Brain pericyte (primary cell): ENCODE measurements around the gene SLC1A3.
"Not testable (repeated sequence)": the region's sequence is repeated elsewhere in the genome, so short reads cannot be mapped to it uniquely, and the experiment has no call there.

Source experiments
- DNase-seq: peaks from one replicate; pipeline ENCODE4 v3.0.0-alpha.2; 2012; ENCODE audit warnings: low read depth, low spot score

Gene SLC1A3

DNA sequence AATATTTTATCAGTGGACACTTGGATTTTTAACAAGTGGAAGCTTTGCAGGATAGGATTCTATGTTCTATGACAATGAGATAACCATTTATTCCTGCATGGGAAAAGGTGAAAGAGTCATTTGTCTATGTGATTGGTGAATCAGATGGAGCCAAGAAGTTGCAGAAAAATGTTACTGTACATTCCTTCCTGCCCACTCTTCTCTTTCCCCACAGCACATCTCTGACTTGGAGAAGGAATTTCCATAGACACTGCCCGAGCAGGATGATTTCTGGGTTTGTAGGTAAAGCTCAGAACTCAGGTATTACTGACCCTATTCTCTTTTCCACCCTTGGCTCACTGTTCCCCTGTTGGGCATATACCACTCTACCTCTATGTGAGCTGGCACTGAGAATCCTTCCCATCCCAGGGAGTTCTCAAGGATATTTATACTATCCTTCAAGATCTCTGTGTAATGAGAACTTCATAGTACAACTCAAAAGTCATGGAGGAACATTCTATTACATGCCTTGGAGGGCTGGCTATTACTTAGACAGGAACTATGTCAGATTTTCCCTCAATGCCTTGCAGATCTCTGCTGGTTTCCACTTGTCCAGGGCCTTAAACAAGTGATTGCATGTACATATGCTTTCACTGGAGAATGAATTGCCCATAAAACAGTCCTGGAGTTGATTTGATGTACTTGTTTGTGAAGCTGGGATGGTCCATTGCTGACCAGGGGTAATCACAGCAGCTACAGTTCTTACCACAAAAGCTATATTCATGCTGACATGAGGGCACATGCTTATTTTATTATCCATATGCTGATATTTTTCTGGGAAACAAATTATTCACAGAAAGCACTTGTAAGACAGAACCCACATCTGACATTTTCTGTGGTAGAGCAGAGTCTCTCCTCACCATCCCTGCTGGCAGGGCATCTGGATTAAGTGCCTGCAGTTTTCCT lies 24.1 kb downstream of the SLC1A3 start:
- no peak for DNase-seq

DNA sequence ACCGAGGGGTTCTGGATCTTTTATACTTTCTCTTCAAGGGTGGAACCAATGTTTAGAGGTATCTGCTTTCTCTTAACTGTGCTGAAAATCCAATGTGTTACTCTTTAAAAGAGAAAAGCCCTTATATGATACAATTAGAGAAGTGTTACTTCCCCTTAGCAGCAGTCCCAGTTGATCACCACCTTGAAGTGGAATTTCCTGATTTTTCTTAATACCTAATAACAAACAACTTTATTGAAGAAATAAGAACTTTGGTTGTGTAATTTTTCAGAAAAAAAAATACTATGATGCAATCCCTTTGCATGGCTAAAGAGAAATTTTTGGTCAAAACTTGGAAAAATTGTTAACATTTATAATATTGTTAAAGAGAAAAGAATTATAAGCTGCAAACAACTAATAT lies 24.7 kb downstream of the SLC1A3 start:
- no peak for DNase-seq

- no peak for DNase-seq
Measured at GRCh38 chr5:36631620-36632362, 25.4 kb downstream of the SLC1A3 start.

GRCh38 chr5:36632363-36632664 lies 25.9 kb downstream of the SLC1A3 start:
- no peak for DNase-seq

GRCh38 chr5:36635721-36636390 lies 29.4 kb downstream of the SLC1A3 start:
- DNase-seq: no peak

DNA sequence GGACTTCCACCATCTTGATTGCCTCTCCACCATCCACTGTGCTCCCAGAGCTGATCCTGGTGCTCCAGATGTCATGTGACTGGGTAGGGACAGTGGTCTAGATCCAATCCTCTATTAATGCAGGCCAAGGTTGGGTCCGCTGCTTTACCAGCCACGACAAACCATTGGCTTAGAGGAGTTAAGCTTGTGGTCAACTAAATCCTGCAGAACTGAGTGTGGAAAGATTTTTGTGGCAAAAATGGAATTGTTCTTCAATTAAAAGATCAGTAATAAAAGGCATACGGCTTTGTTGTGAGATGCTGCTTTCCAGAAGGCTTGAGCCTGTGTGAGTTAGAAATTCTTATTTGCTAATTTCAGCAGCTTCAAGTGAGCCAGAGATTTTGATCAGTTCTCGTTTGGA lies 30.7 kb downstream of the SLC1A3 start:
- no peak for DNase-seq

DNA sequence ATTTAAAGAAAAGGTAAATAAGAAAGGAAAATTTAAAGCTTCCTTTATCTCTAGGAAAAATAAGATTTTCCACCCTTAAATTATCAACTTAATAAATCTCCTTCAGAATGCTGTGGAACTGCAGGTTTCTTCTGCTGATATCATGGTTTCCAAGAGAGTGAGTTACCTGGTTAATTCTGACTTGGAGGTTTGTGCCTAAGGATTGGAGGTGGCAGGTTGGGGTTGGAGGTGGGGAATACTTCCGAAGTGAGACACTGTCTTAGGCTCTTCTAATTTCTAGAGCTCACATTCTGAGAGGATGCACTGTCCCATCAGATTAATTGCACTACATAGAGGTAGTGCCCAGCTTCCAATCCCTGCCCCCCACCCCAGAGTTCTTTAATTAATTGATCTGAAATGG lies 31.1 kb downstream of the SLC1A3 start:
- DNase-seq: no peak

DNA sequence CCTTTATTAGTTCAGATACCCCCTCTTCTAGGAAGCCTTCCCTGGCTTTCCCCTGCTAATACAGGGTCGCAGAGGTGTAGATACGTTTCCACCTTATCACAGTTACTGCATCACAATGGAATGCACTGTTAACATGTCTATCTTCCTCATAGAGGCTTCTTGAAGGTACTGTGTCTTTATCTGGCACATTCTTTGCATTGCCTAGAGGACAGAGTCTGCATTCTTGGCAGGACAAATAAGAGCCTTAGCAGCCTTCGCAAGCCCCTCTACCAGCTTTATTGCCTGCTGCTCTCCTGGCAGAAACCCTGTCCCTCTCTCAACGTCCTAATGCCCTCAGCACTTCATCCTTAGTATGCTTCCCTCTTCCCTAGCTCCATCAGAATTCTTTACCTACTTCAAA lies 31.6 kb downstream of the SLC1A3 start:
- DNase-seq: no peak

GRCh38 chr5:36640949-36641348 lies 34.5 kb downstream of the SLC1A3 start:
- no peak for DNase-seq

GRCh38 chr5:36641431-36641830 lies 35.0 kb downstream of the SLC1A3 start:
- DNase-seq: no peak

DNA sequence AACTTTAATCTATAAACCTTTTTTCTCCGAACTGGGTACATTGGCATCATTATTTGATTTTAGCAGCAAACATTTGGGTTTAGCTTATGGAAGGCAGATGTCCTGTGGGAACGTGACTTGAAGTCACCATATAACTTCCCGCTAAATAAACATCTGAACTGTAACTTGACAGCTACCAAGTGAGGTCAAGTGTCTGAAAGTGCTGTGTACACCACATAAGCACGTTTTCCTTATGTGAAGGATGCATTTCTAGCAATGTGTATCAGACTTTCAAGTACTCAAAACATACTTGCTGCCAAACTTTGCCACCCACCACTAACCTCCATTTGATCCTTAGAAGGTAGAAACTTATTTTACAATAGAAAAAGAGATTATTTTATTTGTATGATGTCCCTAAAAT lies 35.7 kb downstream of the SLC1A3 start:
- DNase-seq: no peak

DNA sequence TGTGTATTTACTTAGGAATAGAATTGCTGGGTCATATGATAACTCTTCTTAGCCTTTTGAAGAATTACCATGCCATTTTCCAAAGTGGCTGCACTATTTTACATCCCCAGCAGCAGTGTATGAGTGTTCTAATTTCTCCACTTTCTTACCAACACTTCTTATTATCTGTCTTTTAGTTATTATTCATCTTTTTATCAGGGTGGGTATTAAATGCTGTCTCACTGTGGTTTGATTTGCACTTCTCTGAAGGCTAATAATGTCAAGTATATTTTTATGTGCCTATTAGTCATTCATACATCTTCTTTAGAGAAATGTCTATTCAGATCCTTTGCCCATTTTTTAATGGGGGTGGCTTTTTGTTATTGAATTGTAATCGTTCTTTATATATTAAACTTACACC lies 36.8 kb downstream of the SLC1A3 start:
- DNase-seq: no peak

DNA sequence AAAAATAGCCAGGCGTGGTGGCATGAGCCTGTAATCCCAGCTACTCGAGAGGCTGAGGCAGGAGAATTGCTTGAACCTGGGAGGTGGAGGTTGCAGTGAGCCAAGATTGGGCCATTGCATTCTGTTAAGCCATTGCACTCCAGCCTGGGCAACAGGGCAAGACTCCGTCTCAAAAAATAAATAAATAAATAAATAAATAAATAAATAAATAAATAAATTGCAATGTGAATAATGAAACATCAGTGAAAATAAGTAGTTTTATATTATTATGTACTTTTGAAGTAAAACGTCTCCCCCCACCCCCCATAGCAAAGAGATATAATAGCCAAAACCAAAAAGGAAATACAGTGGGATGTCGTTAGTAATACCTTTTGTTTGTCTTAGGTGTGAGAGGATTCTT lies 37.4 kb downstream of the SLC1A3 start:
- DNase-seq: not testable (repeated sequence)

GRCh38 chr5:36644727-36645126 lies 38.3 kb downstream of the SLC1A3 start:
- no peak for DNase-seq

DNA sequence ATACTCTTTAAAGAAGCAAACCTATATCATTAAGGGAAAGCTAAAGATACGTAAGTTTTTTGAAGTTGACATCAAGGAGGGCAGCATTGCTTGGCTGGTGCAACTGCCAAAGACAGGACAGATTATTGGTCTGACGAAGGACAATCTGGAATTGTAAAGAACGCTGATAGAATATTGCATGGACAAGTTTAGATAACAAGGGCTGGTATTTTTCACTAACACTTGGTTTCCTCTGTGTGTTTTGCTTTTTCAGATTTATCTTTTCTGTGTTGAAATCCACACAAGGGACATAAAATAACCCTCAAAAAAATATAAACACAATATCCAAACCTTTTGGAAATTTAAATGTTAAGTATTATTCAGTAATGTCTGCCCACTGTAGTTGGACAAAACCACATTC lies 39.7 kb downstream of the SLC1A3 start:
- DNase-seq: no peak

GRCh38 chr5:36646507-36647023 lies 40.2 kb downstream of the SLC1A3 start:
- no peak for DNase-seq

GRCh38 chr5:36647046-36647445 lies 40.6 kb downstream of the SLC1A3 start:
- no peak for DNase-seq

GRCh38 chr5:36648426-36648825 lies 42.0 kb downstream of the SLC1A3 start:
- no peak for DNase-seq

GRCh38 chr5:36651761-36652685 lies 45.6 kb downstream of the SLC1A3 start:
- no peak for DNase-seq

DNA sequence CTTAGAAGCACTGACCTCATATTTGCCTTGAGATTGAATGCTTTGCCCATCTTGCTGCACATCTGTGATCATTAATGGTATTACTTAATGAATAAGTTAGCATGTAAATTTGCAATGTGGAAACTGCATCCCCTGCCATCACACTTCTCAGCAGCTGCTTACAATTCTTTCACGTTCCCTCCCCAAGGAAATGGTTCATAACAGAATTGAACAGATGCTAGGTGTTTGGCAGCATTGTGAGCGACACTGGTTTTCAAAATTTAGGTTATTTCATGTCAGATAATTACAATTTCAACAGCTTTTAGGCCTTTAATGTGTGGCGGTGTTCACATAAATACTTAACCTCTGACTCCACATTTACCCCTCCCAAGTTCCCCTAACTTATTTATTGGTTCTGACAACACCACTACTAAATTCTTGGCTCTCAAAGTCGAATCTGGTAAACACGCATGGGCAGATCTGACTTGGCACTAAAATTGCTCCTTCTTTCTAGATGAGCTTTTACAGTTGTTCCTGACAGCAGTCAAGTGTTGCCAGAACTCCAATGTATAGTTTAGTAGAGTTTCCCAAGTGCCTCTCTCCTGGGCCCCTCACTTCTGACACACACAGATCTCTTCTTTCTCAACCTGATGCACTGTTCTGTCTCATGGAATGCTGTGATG lies 46.8 kb downstream of the SLC1A3 start:
- DNase-seq: no peak

DNA sequence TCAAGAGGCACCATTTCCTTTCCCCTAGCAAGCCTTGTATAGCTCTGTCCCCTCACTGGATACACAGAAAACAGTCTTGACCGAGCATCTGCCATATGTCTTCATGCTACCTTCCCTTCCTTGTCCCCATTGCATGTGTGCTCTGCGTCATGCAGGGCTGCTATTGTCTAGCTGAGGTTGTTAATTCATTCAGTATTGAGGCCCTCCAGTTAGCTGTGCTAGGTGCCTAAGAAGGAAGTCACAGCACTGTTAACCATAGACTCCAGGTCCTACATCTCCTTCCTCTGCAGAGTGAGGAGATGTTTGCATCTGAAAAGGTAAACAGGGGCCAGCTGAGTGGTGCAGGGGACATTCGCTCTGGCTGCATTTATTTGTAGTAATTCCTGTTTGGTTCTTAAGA lies 48.2 kb downstream of the SLC1A3 start:
- DNase-seq: no peak
